Liver (tissue), 3 donors: Measurements from ENCODE around the gene CORO2B.

ENCODE experiments used
- EGR1 ChIP-seq, 2 donors: IDR thresholded peaks; 2 replicates each; pipeline ENCODE4 v1.6.1; 2016 to 2018; ENCODE audit warnings: antibody characterized with exemption in 2 of 2, low read depth in 2 of 2
- GABPA ChIP-seq, 2 donors: IDR thresholded peaks in 1 of 2; conservative IDR thresholded peaks in 1 of 2; 2 replicates each; pipeline ENCODE4 v1.6.1; 2016; ENCODE audit warnings: antibody characterized with exemption in 2 of 2, mild to moderate bottlenecking in 1 of 2, moderate library complexity in 1 of 2
- HNF4A ChIP-seq, 2 donors: conservative IDR thresholded peaks; 2 replicates each; pipeline ENCODE4 v1.6.1; 2016; ENCODE audit warnings: antibody characterized with exemption in 2 of 2, mild to moderate bottlenecking in 2 of 2
- JUND ChIP-seq, 2 donors: IDR thresholded peaks; 2 replicates each; pipeline ENCODE4 v1.6.1; 2016; ENCODE audit warnings: antibody characterized with exemption in 2 of 2
- RAD21 ChIP-seq, 2 donors: IDR thresholded peaks; 2 replicates each; pipeline ENCODE4 v1.6.1; 2016; ENCODE audit warnings: antibody characterized with exemption in 2 of 2, mild to moderate bottlenecking in 2 of 2
- TAF1 ChIP-seq: conservative IDR thresholded peaks from 2 replicates; pipeline ENCODE4 v1.6.1; 2016; ENCODE audit warnings: antibody characterized with exemption, mild to moderate bottlenecking
- YY1 ChIP-seq: IDR thresholded peaks from 2 replicates; pipeline ENCODE4 v1.6.1; 2016; ENCODE audit warnings: antibody characterized with exemption, mild to moderate bottlenecking
- TF ChIP-seq, protein P1 (sequence below): fragments of 150-350 bp; IDR thresholded peaks from 2 replicates; pipeline ENCODE4 v1.5.1; 2017; ENCODE audit warnings: improper control_type of control experiment, low read depth, low read length; ENCODE audit not compliant: missing input control
- TF ChIP-seq, protein P2 (sequence below): IDR thresholded peaks from 2 replicates; pipeline ENCODE4 v1.6.1; 2016; ENCODE audit warnings: antibody characterized with exemption
- TF ChIP-seq, protein P3 (sequence below): IDR thresholded peaks from 2 replicates; pipeline ENCODE4 v1.6.1; 2016; ENCODE audit warnings: antibody characterized with exemption
- TF ChIP-seq, protein P4 (sequence below): IDR thresholded peaks from 2 replicates; pipeline ENCODE4 v1.6.1; 2016; ENCODE audit warnings: antibody characterized with exemption
- donor health status: healthy.
- donor health status: healthy.

DNA sequence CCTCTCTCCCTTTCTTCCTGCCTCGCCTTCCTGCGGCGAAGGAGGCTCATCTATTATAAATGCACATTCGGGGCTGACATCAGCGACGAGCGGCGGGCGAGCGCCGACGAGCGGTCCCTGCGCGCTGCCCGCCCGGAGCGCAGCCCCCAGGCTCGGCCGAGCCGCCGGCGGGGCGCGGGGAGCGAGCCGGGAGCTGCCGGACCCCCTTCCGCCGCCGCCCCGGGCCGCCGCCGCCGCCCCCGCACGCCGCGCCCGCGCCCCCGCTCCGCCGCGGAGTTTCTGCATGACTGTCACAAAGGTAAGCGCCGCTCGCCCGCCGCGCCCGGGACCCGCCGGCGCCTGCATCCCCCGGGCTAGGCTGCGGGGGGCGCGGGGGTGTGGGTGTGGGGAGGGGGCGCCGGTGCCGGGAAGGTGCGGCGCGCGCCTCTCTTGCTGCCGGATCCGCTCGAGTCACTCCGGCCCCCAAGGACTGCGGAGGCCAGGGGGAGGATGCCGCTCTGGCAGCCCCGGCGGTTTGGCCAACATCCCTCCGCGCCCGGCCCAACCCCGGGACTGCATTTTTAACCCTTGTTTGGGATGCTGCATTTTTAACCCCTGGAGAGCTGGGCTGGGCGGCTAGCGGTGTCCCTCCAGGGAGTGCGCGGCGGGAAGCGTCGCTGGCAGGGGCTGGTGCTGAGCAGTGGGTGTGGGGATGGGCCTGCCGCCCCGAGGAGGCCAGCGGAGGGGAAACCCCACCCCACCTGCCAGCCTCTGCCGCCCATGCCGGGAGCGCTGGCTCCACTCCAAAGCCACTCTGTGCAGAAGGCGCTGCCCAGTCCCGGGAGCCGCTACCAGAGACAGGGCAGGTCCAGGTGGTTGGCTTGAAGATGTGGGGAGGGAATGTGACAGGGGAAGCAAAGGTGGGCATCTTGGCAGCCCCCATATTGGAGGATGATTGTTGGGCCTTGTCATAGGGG lies at the start of gene CORO2B:
- TF ChIP-seq JUND (IDR thresholded peaks at IDR 0.05): no peak
- TF ChIP-seq, protein P1, sequence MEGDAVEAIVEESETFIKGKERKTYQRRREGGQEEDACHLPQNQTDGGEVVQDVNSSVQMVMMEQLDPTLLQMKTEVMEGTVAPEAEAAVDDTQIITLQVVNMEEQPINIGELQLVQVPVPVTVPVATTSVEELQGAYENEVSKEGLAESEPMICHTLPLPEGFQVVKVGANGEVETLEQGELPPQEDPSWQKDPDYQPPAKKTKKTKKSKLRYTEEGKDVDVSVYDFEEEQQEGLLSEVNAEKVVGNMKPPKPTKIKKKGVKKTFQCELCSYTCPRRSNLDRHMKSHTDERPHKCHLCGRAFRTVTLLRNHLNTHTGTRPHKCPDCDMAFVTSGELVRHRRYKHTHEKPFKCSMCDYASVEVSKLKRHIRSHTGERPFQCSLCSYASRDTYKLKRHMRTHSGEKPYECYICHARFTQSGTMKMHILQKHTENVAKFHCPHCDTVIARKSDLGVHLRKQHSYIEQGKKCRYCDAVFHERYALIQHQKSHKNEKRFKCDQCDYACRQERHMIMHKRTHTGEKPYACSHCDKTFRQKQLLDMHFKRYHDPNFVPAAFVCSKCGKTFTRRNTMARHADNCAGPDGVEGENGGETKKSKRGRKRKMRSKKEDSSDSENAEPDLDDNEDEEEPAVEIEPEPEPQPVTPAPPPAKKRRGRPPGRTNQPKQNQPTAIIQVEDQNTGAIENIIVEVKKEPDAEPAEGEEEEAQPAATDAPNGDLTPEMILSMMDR: no peak
- TF ChIP-seq EGR1 (IDR thresholded peaks at IDR 0.05; ENCODE audit: low read depth in 2 of 2): no peak
- TF ChIP-seq GABPA (IDR thresholded peaks at IDR 0.05 in 1 of 2, conservative IDR thresholded peaks at IDR 0.05 in 1 of 2): no peak
- TF ChIP-seq HNF4A (conservative IDR thresholded peaks at IDR 0.05): no peak
- TF ChIP-seq TAF1: no peak
- no peak for TF ChIP-seq RAD21 (IDR thresholded peaks at IDR 0.05)
- TF ChIP-seq YY1: no peak
- TF ChIP-seq, protein P2, sequence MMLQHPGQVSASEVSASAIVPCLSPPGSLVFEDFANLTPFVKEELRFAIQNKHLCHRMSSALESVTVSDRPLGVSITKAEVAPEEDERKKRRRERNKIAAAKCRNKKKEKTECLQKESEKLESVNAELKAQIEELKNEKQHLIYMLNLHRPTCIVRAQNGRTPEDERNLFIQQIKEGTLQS: no peak
- TF ChIP-seq, protein P3, sequence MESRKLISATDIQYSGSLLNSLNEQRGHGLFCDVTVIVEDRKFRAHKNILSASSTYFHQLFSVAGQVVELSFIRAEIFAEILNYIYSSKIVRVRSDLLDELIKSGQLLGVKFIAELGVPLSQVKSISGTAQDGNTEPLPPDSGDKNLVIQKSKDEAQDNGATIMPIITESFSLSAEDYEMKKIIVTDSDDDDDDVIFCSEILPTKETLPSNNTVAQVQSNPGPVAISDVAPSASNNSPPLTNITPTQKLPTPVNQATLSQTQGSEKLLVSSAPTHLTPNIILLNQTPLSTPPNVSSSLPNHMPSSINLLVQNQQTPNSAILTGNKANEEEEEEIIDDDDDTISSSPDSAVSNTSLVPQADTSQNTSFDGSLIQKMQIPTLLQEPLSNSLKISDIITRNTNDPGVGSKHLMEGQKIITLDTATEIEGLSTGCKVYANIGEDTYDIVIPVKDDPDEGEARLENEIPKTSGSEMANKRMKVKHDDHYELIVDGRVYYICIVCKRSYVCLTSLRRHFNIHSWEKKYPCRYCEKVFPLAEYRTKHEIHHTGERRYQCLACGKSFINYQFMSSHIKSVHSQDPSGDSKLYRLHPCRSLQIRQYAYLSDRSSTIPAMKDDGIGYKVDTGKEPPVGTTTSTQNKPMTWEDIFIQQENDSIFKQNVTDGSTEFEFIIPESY: no peak
- TF ChIP-seq, protein P4, sequence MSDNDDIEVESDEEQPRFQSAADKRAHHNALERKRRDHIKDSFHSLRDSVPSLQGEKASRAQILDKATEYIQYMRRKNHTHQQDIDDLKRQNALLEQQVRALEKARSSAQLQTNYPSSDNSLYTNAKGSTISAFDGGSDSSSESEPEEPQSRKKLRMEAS: no peak
